ENCODE data around the gene IGDCC3.

- TF ChIP-seq CTCF (optimal IDR thresholded peaks at IDR 0.05 in 1 of 3, IDR thresholded peaks at IDR 0.05 in 1 of 3, conservative IDR thresholded peaks at IDR 0.05 in 1 of 3; ENCODE audit: extremely low read depth in 1 of 3, insufficient read depth in 2 of 3, low read length in 3 of 3) (no peak), EZH2 (IDR thresholded peaks at IDR 0.05; ENCODE audit: low read length) (no peak)
Observed at GRCh38 chr15:65410036-65410435, 32.2 kb upstream of the IGDCC3 start.

Measured in keratinocyte (primary cell).